PFSK-1 (cell line): ENCODE results near the gene INPP5J.

Experiments used
- POLR2AphosphoS5 ChIP-seq: IDR thresholded peaks from 2 replicates; pipeline ENCODE4 v1.6.1; 2012; ENCODE audit warnings: low read depth, mild to moderate bottlenecking, control low read depth, low read length, moderate library complexity
- TAF1 ChIP-seq: IDR thresholded peaks from 2 replicates; pipeline ENCODE4 v1.6.1; 2012; ENCODE audit warnings: low read length, control low read depth, borderline replicate concordance; ENCODE audit not compliant: insufficient read depth
- TF ChIP-seq, protein P1 (sequence below), 2 experiments: IDR thresholded peaks; 2 replicates each; pipeline versions ENCODE4 v1.6.1 to v1.8.0; 2011 to 2012; ENCODE audit warnings: low read depth in 2 of 2, low read length in 2 of 2, control low read depth in 1 of 2, inconsistent platforms in 1 of 2, mild to moderate bottlenecking in 1 of 2, moderate library complexity in 1 of 2; ENCODE audit not compliant: insufficient read depth in 1 of 2

DNA sequence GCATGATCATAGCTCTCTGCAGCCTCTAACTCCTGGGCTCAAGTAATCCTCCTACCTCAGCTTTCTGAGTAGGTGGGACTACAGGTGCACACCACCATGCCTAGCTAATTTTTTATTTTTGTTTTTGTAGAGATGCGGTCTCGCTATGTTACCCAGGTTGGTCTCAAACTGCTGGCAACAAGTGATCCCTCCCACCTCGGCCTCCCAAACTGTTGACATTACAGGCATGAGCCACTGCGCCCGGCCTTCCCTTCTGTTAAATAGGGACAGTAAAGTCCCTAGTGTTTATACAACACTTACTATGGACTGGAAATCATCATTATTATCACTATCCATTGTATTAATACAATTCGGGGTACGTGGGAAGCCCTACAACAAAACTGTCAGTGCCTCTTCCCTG is 28.0 kb upstream of the INPP5J start:
- TF ChIP-seq TAF1 (no peak), POLR2AphosphoS5 (no peak)
- TF ChIP-seq, protein P1, sequence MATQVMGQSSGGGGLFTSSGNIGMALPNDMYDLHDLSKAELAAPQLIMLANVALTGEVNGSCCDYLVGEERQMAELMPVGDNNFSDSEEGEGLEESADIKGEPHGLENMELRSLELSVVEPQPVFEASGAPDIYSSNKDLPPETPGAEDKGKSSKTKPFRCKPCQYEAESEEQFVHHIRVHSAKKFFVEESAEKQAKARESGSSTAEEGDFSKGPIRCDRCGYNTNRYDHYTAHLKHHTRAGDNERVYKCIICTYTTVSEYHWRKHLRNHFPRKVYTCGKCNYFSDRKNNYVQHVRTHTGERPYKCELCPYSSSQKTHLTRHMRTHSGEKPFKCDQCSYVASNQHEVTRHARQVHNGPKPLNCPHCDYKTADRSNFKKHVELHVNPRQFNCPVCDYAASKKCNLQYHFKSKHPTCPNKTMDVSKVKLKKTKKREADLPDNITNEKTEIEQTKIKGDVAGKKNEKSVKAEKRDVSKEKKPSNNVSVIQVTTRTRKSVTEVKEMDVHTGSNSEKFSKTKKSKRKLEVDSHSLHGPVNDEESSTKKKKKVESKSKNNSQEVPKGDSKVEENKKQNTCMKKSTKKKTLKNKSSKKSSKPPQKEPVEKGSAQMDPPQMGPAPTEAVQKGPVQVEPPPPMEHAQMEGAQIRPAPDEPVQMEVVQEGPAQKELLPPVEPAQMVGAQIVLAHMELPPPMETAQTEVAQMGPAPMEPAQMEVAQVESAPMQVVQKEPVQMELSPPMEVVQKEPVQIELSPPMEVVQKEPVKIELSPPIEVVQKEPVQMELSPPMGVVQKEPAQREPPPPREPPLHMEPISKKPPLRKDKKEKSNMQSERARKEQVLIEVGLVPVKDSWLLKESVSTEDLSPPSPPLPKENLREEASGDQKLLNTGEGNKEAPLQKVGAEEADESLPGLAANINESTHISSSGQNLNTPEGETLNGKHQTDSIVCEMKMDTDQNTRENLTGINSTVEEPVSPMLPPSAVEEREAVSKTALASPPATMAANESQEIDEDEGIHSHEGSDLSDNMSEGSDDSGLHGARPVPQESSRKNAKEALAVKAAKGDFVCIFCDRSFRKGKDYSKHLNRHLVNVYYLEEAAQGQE (IDR thresholded peaks at IDR 0.05; ENCODE audit: insufficient read depth in 1 of 2, low read depth in 2 of 2, low read length in 2 of 2), result no peak
